HepG2 (cell line): ENCODE measurements around the gene TSHZ2.

ENCODE experiments used
- IRF2 ChIP-seq: IDR thresholded peaks from 2 replicates; pipeline ENCODE4 v1.6.1; 2018; ENCODE audit warnings: missing genetic modification reagents, missing compliant biosample characterization
- NFIC ChIP-seq: IDR thresholded peaks from 2 replicates; pipeline ENCODE4 v1.6.1; 2012; ENCODE audit warnings: mild to moderate bottlenecking, low read length, inconsistent platforms
- PHF8 ChIP-seq: sonication (generic); formaldehyde crosslinking; IDR thresholded peaks from 2 replicates; pipeline ENCODE4 v1.5.0; 2020; ENCODE audit warnings: missing genetic modification reagents
- POLR2A ChIP-seq, 2 experiments: IDR thresholded peaks; 2 replicates each; pipeline ENCODE4 v1.6.1; 2011; ENCODE audit warnings: low read depth in 2 of 2, low read length in 2 of 2, mild to moderate bottlenecking in 1 of 2, moderate library complexity in 1 of 2; ENCODE audit not compliant: insufficient read depth in 1 of 2
- POLR2AphosphoS2 ChIP-seq: IDR thresholded peaks from 2 replicates; pipeline ENCODE4 v1.6.1; 2011; ENCODE audit warnings: low read depth, low read length, improper control_type of control experiment
- RFXAP ChIP-seq: sonication (generic); formaldehyde crosslinking; IDR thresholded peaks from 2 replicates; pipeline ENCODE4 v1.4.0; 2020; ENCODE audit warnings: missing genetic modification reagents, borderline replicate concordance
- RNF219 ChIP-seq: sonication (generic); formaldehyde crosslinking; IDR thresholded peaks from 2 replicates; pipeline ENCODE4 v1.5.0; 2020; ENCODE audit warnings: mild to moderate bottlenecking, missing genetic modification reagents
- RXRB ChIP-seq: IDR thresholded peaks from 2 replicates; pipeline ENCODE4 v1.6.1; 2016; ENCODE audit warnings: borderline replicate concordance, missing genetic modification reagents, missing compliant biosample characterization
- TAF1 ChIP-seq: sonication (generic); formaldehyde crosslinking; IDR thresholded peaks from 2 replicates; pipeline ENCODE4 v1.4.0; 2020; ENCODE audit warnings: missing genetic modification reagents
- ZNF121 ChIP-seq: sonication (generic); formaldehyde crosslinking; IDR thresholded peaks from 2 replicates; pipeline ENCODE4 v1.5.0; 2020; ENCODE audit warnings: mild to moderate bottlenecking, missing genetic modification reagents
- ZNF3 ChIP-seq: IDR thresholded peaks from 2 replicates; pipeline ENCODE4 v1.7.0; 2017; ENCODE audit warnings: inconsistent platforms
- ZNF512B ChIP-seq: sonication (generic); formaldehyde crosslinking; IDR thresholded peaks from 2 replicates; pipeline ENCODE4 v1.5.1; 2020; ENCODE audit warnings: missing genetic modification reagents, mild to moderate bottlenecking, borderline replicate concordance
- TF ChIP-seq, protein P1 (sequence below), 2 experiments: sonication (generic) in 1 of 2; formaldehyde crosslinking in 1 of 2; IDR thresholded peaks; 2 replicates each; pipeline versions ENCODE4 v1.4.0 to v1.6.1; 2016 to 2020; ENCODE audit warnings: borderline replicate concordance in 1 of 2, low read depth in 1 of 2, mild to moderate bottlenecking in 1 of 2, missing genetic modification reagents in 1 of 2
- TF ChIP-seq, protein P2 (sequence below): sonication (generic); formaldehyde crosslinking; IDR thresholded peaks from 2 replicates; pipeline ENCODE4 v1.5.0; 2020; ENCODE audit warnings: mild to moderate bottlenecking, missing genetic modification reagents, moderate library complexity

GRCh38 chr20:53097371-53097770 lies 125.2 kb downstream of the TSHZ2 start:
- TF ChIP-seq TAF1 (CRISPR knock-in tag), result no peak
- TF ChIP-seq RFXAP (CRISPR knock-in tag), result no peak
- TF ChIP-seq ZNF3 (CRISPR knock-in tag), result no peak
- no peak for TF ChIP-seq RXRB (CRISPR knock-in tag)
- TF ChIP-seq POLR2A (IDR thresholded peaks at IDR 0.05; ENCODE audit: insufficient read depth in 1 of 2, low read depth in 2 of 2, low read length in 2 of 2), result no peak
- no peak for TF ChIP-seq POLR2AphosphoS2
- no peak for TF ChIP-seq IRF2 (CRISPR knock-in tag)
- no peak for TF ChIP-seq RNF219 (CRISPR knock-in tag)
- TF ChIP-seq NFIC, result no peak
- no peak for TF ChIP-seq ZNF121 (CRISPR knock-in tag)
- TF ChIP-seq, protein P1, sequence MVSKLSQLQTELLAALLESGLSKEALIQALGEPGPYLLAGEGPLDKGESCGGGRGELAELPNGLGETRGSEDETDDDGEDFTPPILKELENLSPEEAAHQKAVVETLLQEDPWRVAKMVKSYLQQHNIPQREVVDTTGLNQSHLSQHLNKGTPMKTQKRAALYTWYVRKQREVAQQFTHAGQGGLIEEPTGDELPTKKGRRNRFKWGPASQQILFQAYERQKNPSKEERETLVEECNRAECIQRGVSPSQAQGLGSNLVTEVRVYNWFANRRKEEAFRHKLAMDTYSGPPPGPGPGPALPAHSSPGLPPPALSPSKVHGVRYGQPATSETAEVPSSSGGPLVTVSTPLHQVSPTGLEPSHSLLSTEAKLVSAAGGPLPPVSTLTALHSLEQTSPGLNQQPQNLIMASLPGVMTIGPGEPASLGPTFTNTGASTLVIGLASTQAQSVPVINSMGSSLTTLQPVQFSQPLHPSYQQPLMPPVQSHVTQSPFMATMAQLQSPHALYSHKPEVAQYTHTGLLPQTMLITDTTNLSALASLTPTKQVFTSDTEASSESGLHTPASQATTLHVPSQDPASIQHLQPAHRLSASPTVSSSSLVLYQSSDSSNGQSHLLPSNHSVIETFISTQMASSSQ (IDR thresholded peaks at IDR 0.05; ENCODE audit: low read depth), result no peak
- TF ChIP-seq, protein P1 (CRISPR knock-in tag; IDR thresholded peaks at IDR 0.05; ENCODE audit: borderline replicate concordance), result no peak
- TF ChIP-seq, protein P2, sequence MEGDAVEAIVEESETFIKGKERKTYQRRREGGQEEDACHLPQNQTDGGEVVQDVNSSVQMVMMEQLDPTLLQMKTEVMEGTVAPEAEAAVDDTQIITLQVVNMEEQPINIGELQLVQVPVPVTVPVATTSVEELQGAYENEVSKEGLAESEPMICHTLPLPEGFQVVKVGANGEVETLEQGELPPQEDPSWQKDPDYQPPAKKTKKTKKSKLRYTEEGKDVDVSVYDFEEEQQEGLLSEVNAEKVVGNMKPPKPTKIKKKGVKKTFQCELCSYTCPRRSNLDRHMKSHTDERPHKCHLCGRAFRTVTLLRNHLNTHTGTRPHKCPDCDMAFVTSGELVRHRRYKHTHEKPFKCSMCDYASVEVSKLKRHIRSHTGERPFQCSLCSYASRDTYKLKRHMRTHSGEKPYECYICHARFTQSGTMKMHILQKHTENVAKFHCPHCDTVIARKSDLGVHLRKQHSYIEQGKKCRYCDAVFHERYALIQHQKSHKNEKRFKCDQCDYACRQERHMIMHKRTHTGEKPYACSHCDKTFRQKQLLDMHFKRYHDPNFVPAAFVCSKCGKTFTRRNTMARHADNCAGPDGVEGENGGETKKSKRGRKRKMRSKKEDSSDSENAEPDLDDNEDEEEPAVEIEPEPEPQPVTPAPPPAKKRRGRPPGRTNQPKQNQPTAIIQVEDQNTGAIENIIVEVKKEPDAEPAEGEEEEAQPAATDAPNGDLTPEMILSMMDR, result no peak
- TF ChIP-seq ZNF512B, result no peak
- no peak for TF ChIP-seq PHF8 (CRISPR knock-in tag)
